Stimulated activated CD4-positive, alpha-beta T cell treated with anti-CD3 and anti-CD28 coated beads, Interleukin-15, amount 100 ng/mL, for 1 hour (primary cell): Measurements from ENCODE around the gene SGMS1.
"Not testable (repeated sequence)": the region's sequence is repeated elsewhere in the genome, so short reads cannot be mapped to it uniquely, and the experiment has no call there.

Experiments
- DNase-seq, 2 donors: peaks; one replicate each; pipeline ENCODE4 v3.0.0-alpha.2; 2020; ENCODE audit warnings: low read depth in 1 of 2, low spot score in 1 of 2

The SGMS1 gene

GRCh38 chr10:50540069-50540825 lies 83.5 kb downstream of the SGMS1 start:
- DNase-seq = no peak

DNA sequence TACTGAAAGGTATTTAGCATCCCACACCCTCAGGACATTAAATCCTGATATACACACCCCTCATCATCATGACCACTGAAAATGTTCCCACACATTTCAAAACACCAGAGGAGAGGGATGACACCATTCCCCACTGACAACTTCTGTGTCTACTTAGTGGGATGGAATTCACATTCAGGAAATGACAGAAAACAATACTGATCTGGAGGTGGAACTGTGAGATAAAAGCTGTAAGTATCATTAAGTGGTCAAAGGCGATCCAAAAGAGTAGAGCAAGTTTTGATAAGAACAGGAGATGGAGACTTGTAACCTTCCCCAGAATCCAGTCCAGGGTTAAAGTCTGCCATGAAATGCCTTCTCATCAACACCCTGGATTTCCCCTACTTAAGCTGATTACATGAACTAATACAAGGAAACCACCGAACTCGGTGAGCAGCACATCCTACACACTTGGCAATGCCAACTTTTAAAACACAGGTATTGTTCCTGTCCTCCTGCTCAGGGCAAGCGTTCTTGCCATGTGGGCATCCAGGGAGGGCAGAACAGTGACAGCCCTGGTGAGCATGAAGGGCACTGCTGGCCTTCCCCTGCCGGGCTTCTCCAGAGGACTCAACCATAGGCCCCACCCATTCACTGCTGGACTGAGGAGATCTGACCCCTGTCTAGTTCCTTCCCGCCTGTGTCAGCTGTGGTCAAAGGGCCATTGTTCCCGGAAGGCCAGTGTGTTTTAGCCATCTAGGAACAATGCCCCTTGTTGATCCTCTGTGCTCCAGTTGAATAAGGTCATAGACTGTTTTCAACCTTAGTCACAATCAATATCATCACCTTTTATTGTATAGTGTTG lies 85.0 kb downstream of the SGMS1 start:
- DNase-seq = no peak

- no peak for DNase-seq
These were observed 87.0 kb downstream of the SGMS1 start for GRCh38 chr10:50536617-50537240.

DNA sequence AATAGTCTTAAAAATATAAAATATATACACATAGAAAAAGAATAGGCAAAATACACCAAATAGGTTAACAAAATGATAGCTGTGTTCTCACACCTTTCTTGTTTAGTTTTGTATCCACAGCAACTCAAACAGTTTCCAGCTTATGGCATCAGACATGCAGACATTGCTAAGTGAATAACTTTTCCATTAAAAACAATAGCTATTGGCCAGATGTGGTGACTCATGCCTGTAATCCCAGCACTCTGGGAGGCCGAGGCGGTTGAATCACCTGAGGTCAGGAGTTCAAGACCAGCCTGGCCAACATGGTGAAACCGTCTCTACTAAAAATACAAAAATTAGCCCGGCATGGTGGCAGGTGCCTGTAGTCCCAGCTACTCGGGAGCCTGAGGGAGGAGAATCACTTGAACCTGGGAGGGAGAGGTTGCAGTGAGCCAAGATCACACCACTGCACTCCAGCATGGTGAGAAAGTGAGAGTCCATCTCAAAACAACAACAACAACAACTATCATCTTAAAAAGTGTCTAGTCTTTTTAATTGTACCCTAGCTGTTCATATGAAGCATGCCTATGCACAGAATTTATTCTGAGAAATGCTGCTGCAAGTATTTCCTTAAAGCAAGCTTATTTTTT lies 88.9 kb downstream of the SGMS1 start:
- DNase-seq = not testable (repeated sequence)

- DNase-seq = no peak
These were observed 90.5 kb downstream of the SGMS1 start for GRCh38 chr10:50533296-50533695.

- no peak for DNase-seq
These were observed 92.2 kb downstream of the SGMS1 start for GRCh38 chr10:50531388-50532077.

DNA sequence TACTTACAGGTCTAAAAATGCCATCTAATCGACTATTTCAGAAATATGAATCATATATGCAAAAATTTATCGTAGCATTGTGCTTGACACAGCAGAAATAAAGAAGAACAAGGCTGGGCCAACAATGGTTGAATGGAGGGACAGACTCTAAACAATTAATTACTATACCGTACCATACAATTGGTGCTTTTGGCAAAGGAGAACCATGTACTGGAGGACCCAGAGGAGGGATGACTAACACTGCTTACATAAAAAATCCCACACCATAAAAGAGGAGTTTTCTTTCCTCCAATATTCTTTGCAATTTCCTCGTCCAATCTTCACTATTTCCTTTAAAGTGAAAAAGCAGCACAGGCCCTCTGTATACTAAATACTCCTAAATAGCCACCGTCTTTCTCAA lies 94.1 kb downstream of the SGMS1 start:
- no peak for DNase-seq

- no peak for DNase-seq
These were observed 95.5 kb downstream of the SGMS1 start for GRCh38 chr10:50528206-50528605.

DNA sequence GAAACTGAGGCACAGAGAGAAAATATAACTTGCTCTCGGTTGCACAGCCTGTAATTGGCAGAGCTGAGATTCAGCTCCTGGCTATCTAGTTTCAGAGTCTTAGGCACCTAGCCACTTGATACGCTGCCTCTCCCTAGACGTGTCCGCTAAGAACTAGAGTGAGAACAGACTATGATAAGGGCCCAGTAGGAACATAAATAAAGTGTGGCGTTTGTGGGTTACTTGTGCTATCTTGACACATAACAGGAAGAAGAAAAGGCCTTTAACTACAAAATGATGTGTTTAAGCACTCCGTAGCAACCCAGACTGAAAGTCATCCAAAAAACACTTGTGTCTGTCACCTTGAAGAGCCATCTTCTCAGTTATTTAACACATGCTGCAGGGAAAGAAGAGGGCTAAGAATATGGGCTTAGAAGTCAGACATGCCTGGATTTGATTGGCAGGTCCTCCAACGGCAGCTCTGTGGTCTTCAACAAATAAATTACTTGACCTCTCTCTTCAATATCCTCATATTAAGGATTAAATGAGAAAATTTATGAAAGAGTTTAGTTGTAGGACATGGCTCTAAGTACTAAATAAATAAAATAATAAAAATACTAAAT lies 96.2 kb downstream of the SGMS1 start:
- no peak for DNase-seq

DNA sequence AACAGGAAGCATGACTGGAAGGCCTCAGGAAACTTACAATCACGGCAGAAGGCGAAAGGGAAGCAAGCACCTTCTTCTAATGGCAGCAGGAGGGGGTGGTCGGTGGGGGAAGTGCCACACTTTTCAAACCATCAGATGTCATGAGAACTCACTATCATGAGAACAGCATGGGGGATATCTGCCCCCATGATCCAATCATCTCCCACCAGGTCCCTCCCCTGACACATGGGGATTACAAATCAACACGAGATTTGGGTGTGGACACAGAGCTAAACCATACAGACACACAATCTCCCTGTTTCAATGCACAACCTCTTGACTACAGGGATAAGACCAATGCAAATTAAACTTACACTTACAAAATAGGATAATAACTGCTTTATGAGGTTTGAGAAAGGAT lies 97.6 kb downstream of the SGMS1 start:
- no peak for DNase-seq

DNA sequence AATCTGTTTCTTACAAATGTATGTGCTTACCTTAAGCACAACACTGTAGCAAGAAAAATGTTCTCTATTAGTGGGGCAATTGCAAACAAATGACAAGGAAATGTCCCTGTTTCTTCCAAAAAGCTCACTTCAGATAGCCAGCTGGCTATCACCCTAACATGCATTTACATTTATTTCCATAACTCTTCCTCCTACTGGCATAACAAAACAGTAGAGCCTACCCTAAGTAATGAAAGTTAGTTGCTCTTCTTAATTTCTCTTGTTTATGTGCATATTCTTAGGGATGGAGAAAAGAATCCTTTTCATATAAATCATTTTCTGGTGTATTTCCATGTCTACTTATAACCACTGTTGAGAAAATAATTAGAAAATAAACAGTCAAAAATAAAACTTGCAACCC lies 100.4 kb downstream of the SGMS1 start:
- no peak for DNase-seq

DNA sequence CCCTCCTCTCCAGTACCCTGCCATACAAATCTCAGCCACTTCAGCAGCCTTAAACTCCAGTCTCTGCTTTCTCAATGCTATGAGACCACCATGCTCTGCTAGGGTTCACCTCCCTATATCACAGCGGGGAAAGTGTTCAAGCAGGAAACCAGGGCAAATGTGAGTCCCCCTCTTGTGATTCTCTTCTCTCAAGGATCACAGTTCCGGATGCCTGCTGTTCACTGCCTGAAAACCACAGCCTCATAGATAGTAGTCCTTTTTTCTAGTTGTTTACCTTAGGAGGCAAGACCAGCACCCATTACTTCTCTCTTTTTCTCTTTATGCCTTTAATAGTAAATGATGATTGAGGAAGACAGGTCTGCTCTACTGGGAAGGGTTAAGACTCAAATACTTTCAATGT lies 100.8 kb downstream of the SGMS1 start:
- DNase-seq = no peak

DNA sequence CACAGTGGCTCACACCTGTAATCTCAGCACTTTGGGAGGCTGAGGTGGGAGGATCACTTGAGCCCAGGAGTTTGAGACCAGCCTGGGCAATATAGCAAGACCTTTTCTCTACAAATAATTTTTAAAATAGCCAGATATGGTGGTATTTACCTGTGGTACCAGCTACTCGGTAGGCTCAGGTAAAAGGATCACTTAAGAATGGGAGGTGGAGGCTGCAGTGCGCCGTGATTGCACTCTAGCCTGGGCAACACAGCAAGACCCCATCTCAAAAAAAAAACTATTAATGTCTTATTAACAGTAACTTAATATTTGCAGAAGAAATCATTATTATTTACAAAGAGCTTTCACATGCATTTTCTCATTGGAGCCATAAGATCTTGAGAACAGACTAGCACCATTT lies 103.6 kb downstream of the SGMS1 start:
- DNase-seq = no peak

GRCh38 chr10:50517626-50518025 lies 106.1 kb downstream of the SGMS1 start:
- DNase-seq = no peak

DNA sequence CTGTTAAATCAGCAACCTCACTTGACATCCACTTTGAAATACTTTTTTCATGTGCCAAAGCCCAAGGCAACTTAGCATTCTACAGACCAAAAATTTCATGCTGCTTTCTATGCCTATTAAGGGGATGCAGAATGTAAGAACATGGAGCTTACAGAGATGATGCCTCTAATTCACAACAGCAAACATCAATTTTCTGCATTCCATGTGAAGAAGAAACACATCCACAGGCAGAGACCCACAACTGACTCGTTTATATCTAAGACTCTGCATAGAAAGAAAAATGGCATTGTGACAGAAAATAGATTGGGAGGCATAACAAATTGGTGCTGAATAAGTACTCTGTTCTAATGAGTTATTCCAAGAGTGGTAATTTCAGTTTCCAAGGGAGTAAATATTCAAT lies 107.6 kb downstream of the SGMS1 start:
- DNase-seq = no peak

DNA sequence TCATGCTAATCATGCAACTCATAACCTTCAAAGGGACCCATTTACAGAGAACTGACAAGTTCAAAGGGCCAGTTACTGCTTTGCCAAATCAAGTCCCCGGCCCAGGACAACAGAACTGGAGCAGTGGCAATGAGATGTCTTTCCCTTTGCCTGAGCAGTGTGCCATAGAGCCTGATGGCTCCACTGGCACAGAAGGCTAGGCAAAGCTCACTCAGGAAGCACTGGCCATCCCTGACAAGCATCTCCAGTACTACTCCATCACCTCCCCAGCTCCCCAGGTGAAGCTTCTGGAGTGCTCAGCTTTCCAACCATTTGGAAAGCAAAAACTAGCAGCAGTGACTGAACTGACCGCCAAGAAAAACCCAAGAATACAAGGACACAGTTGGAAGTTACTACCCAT lies 108.3 kb downstream of the SGMS1 start:
- DNase-seq = no peak

- no peak for DNase-seq
These were observed 108.8 kb downstream of the SGMS1 start for GRCh38 chr10:50514995-50515394.

DNA sequence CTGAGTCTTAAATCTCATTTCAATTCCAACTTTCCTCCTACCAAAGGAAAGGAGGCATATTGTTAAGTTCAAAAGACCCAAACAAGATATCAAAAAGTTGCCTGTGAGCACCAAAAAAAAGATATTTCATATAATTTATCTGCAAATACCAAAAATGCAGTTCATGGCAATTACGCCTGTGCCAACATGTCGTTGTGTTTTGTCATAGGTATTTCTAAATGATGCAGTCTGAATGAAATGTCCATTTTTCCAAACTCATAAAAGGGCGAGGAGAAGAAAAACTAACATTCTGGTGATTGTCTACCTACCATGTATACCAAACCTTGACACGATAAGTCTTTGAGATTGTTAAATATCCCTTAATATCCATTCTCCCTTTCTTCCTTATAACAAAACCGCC lies 109.8 kb downstream of the SGMS1 start:
- DNase-seq = no peak

GRCh38 chr10:50512743-50513416 lies 110.9 kb downstream of the SGMS1 start:
- DNase-seq = no peak

- DNase-seq = no peak
These were observed 111.6 kb downstream of the SGMS1 start for GRCh38 chr10:50512214-50512595.
